Ecto neural progenitor cell (in vitro differentiated cells): ENCODE data around the gene ZNF292.
"Not testable (repeated sequence)": the region's sequence is repeated elsewhere in the genome, so short reads cannot be mapped to it uniquely, and the experiment has no call there.

ENCODE experiments used
- DNase-seq: peaks from one replicate; pipeline ENCODE4 v3.0.0-alpha.2; 2018; ENCODE audit warnings: low spot score

ZNF292 gene

DNA sequence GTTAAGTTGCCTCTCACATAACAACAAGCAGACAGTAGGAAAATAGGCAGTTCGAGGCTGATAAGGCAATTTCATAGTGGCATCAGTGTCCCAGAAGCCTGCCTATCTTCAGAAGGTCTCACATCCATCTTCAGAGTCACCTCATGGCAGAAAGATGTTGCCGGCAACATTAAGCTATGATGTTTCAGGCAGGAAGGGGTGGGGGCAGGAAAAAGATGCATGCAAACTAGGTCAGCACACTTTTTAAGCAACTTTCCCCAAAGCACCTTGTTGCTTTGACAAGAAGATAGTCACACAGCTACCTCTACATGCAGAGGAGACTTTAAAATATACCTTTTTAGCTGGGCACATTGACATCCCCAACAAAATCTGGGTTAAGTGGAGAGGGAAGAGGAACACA is 123.8 kb downstream of the ZNF292 start:
- DNase-seq, result no peak

DNA sequence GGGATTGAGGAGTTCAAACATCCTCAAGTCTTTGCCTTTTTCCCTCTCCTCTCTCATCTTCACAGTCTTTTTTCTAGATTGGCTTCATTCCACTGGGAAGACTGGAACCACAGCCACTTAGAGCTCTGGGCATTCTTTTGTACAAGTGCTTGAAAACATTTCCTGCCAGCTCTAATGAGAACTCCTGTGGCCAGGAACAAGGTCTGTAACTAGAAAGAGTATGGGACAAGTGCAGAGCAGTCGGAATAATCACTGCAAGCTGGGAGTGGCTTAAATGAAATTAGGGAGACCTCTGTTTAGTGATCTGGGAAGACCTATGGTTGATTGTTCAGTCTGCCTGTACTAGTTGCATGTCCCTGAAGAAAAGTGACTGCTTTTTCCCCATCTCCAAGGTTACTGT is 126.1 kb downstream of the ZNF292 start:
- DNase-seq, result no peak

DNA sequence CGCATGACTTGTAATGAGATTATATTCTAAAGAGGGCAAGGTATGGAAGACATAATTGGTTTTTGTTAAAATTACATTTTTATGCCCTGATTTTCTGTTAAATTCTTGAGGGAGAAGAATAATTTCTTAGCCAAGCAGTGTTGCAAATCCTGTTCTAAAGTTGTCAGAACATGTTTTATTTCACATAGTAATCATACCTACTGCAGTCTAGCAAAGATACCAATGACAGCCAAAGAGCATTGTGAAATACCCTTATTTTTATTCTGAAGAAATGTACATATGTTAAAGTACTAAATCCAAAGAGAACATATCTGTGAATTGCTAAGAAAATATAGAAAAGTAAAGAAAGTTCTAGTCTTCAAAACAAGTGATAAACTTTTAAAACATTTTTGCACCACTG is 127.4 kb downstream of the ZNF292 start:
- DNase-seq, result no peak

DNA sequence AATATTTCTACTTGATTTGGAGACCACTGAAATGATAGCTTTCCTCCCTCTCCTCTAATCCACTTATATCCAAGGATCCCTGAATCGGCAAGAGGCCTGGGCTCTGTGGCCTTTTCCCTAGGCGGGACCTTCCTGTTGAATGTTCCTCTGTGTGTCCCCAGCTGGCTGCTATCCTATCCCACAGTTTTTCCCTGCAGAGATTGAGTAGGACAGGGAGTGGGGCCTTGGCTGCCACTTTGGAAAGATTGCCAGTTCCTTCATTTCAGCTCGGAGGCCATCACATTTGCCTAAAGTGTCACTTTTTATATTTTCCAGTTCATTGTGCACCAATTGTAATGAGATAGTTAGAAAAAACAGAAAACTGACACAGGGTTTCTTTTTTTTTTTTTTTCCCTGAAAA is 128.1 kb downstream of the ZNF292 start:
- no peak for DNase-seq

DNA sequence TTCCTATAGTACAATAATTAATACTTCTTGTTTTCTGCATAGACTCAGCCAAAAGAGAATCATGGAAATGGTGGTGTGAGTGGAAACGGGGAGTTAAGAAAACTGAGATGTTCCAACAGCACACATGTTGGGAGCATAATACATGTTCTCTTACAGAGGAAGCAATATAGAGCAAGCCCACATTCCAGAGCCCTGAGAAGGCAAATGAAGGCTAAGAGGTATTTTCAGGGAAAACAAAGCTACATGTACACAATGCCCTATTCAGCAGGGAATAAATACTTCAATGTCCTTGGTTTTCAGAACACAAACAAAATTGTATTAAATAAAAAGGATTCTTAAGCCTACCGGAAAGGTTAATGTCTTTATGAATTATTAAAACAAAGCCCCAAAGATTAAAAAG is 131.9 kb downstream of the ZNF292 start:
- DNase-seq, result no peak

DNA sequence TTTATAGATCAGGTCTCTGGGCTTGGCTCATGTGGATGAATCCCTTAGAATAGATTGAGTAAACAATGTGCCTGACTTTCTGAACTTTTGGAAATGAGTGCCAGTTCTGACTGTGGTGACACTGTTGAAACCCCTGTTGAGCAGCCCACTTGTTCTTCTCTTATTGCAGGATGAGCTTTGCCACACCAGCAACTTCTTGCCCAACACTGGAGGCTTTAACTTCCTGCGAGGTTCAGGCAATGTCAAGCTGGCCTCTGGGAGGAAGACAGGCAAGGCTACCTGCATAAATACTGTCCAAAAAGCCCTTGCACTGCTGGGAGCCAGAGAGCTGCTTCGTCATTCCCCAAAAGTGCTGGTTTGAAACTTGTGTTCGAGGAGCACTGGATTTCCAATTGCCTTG is 134.2 kb downstream of the ZNF292 start:
- no peak for DNase-seq

DNA sequence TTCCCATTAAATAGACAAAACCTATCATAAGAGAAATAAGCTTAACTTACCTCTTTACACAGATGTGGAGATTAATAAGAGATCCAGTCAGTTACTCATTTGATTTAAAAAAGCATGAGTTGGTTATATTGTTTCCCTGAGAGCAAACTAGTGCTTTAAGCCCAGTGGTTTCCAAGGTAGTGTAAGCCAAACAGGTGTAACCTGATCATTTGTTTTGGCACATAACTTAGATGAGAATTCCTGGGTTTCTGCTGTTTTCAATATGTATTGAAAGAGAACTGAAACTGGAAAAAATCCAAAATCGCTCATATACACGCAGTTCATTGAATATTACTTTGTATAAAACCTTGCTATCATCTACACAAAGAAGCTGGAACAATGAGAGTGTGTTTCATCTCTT is 136.5 kb downstream of the ZNF292 start:
- no peak for DNase-seq

DNA sequence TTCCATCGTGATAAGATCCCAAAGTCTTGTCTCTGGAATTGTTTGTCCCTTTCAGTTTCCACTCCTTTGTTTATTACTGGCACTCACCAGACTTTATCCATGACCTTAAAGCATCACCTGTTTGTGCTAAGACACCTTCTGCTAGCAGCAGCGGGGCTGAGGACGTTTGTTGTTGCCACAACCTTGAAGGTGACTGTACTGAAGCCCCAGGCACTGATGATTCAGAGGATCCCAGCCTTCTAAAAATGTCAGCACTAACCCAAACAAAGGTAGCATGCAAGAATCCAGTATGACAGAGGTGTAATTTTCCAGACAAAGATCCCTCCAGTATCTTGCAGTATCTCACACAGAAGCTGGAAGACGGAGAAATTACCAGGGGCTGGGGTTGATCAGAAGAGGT is 138.2 kb downstream of the ZNF292 start:
- no peak for DNase-seq

DNA sequence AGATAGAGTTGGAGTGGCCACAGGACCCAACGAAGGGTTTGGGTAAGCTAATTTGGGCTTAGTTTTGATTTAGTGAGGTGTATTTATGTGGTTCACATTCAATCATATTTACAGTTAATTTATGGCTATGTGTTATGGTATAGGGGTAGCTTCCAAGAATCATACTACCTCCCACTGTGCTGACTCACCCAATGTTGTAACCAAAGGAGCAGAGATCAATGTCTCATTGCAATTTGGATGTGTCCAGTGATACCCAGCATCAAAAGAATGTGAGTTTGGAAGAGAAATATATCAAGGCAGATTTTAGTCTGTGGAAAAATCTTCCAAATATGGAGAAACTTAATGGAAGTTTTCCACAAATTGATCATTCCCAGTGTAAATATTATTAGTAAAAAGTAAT is 141.8 kb downstream of the ZNF292 start:
- no peak for DNase-seq

DNA sequence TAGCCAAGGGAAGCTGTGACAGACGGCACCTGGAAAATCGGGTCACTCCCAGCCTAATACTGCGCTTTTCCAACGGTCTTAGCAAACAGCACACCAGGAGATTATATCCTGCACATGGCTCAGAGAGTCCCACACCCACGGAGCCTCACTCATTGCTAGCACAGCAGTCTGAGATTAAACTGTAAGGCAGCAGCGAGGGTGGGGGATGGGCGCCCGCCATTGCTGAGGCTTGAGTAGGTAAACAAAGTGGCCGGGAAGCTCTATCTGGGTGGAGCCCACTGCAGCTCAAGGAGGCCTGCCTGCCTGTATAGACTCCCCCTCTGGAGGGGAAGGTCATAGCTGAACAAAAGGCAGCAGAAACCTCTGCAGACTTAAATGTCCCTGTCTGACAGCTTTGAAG is 145.9 kb downstream of the ZNF292 start:
- not testable (repeated sequence) for DNase-seq

DNA sequence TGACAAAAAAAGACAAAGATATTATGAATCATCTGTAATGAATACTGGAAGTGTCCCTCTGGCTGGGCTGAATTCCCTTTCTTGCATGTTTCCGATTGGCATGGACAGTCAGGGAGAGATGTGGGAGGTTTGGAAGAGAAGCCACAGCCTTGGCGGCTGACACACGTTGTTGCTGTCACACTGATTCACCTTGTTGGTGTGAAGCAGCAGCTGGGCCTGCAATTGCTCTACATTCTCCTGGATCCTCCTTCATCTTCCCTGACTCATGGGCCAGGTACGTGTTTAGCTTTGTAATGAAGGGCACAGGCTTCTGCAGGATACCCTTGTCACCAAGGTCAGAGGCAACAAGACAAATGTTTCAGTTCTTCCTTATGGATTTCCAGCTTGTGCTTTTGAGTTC is 153.6 kb downstream of the ZNF292 start:
- no peak for DNase-seq

DNA sequence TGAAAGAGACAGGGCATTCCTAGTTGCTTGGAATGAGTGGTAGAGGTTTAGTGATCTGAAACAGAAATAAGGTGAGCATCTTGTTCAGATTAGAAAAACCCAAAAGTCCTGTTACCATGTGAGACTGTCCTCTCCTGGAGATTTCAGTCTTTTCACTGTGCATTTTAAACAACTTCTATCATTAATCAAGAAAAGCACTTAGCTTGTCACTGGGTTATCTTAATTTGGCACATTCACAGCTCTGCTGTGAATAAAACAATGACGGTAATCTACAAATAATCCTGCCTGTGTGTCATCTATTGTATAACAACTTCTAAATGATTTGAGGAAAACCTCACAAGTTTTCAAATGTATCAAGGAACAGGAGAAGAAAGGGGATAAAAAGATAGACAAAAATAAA is 157.5 kb downstream of the ZNF292 start:
- DNase-seq, result no peak
